GM19025 (cell line): ENCODE data around the gene AS3MT.
A peak's percentile ranks its signal among the peaks of the same experiment; 100 is the strongest.
"Not testable (repeated sequence)": the region's sequence is repeated elsewhere in the genome, so short reads cannot be mapped to it uniquely, and the experiment has no call there.

Experiments used
- ATAC-seq: cut with Tn5 transposase; IDR thresholded peaks from one replicate; pipeline ENCODE4 v1.9.1; 2021; ENCODE audit warnings: mild to moderate bottlenecking, low read depth, moderate library complexity; ENCODE audit not compliant: unreplicated experiment

Gene AS3MT

GRCh38 chr10:102917962-102918816 lies 48.9 kb downstream of the AS3MT start, which contains the start of gene CNNM2:
TSS of gene CNNM2 (plus strand) at chr10:102918294. CDS start at chr10:102918481, 187 bp downstream.
- peak; percentile 89 for ATAC-seq

- no peak for ATAC-seq
These were observed 49.6 kb downstream of the AS3MT start for GRCh38 chr10:102918817-102919245.

- no peak for ATAC-seq
These were observed 50.1 kb downstream of the AS3MT start for GRCh38 chr10:102919246-102919959.

GRCh38 chr10:102919992-102920739 lies 50.9 kb downstream of the AS3MT start:
- no peak for ATAC-seq

GRCh38 chr10:102923601-102924000 lies 54.3 kb downstream of the AS3MT start:
- ATAC-seq, result no peak

- ATAC-seq, result no peak
These were observed 57.6 kb downstream of the AS3MT start for GRCh38 chr10:102926842-102927241.

- ATAC-seq, result no peak
These were observed 58.2 kb downstream of the AS3MT start for GRCh38 chr10:102927311-102928010.

- ATAC-seq, result not testable (repeated sequence)
These were observed 59.2 kb downstream of the AS3MT start for GRCh38 chr10:102928442-102928841.

GRCh38 chr10:102930720-102931119 lies 61.5 kb downstream of the AS3MT start:
- ATAC-seq, result no peak

- ATAC-seq, result no peak
These were observed 62.4 kb downstream of the AS3MT start for GRCh38 chr10:102931643-102932042.

- ATAC-seq, result no peak
These were observed 66.2 kb downstream of the AS3MT start for GRCh38 chr10:102935505-102935904.

GRCh38 chr10:102935939-102936605 lies 66.8 kb downstream of the AS3MT start:
- ATAC-seq, result no peak

GRCh38 chr10:102941401-102941800 lies 72.1 kb downstream of the AS3MT start:
- ATAC-seq, result no peak

- no peak for ATAC-seq
These were observed 76.2 kb downstream of the AS3MT start for GRCh38 chr10:102945449-102945848.

- ATAC-seq, result no peak
These were observed 76.7 kb downstream of the AS3MT start for GRCh38 chr10:102945962-102946361.

- no peak for ATAC-seq
These were observed 77.7 kb downstream of the AS3MT start for GRCh38 chr10:102946992-102947391.

- ATAC-seq, result no peak
These were observed 78.9 kb downstream of the AS3MT start for GRCh38 chr10:102948176-102948575.

GRCh38 chr10:102948786-102949185 lies 79.5 kb downstream of the AS3MT start:
- no peak for ATAC-seq

- ATAC-seq, result no peak
These were observed 80.6 kb downstream of the AS3MT start for GRCh38 chr10:102949916-102950315.

GRCh38 chr10:102951316-102951715 lies 82.0 kb downstream of the AS3MT start:
- no peak for ATAC-seq
